Gastrocnemius medialis (tissue), 4 donors: ENCODE measurements around the gene AJUBA. TPM values are rescaled to one million over a fixed set of nuclear protein-coding genes. Genes with fewer than 3 reads are reported as not detected.

Experiments used
- ATAC-seq, 2 donors: fragments of 150-250 bp; one replicate each; pipeline ENCODE4 v1.9.1; 2016
- DNase-seq, 2 donors: peaks; one replicate each; pipeline ENCODE4 v3.0.0-alpha.2; 2019
- H3K27ac ChIP-seq, 4 donors: fragments of 200-600 bp; sonication (generic); 1 replicate in 1 of 4; 2 replicates in 3 of 4; pipeline ENCODE4 v1.5.1; 2016 to 2018; ENCODE audit warnings: mild to moderate bottlenecking in 2 of 4, moderate library complexity in 1 of 4
- H3K27me3 ChIP-seq, 3 donors: fragments of 200-600 bp; sonication (generic) in 2 of 3; 1 replicate in 1 of 3; 2 replicates in 2 of 3; pipeline versions ENCODE4 v1.5.1 to v1.6.0; 2016 to 2019; ENCODE audit warnings: mild to moderate bottlenecking in 1 of 3, moderate library complexity in 1 of 3
- H3K36me3 ChIP-seq, 2 donors: fragments of 200-600 bp; sonication (generic) in 1 of 2; one replicate each; pipeline ENCODE4 v1.5.1; 2017 to 2018
- H3K4me1 ChIP-seq, 2 donors: fragments of 200-600 bp; sonication (generic) in 1 of 2; one replicate each; pipeline ENCODE4 v1.5.1; 2016 to 2017; ENCODE audit warnings: mild to moderate bottlenecking in 2 of 2
- H3K4me3 ChIP-seq, 4 donors: fragments of 200-600 bp; sonication (generic) in 3 of 4; 1 replicate in 1 of 4; 2 replicates in 3 of 4; pipeline ENCODE4 v1.5.1; 2016 to 2019; ENCODE audit warnings: mild to moderate bottlenecking in 2 of 4
- H3K9me3 ChIP-seq, 3 donors: fragments of 200-600 bp; sonication (generic) in 2 of 3; 1 replicate in 1 of 3; 2 replicates in 2 of 3; pipeline ENCODE4 v1.5.1; 2016 to 2019
- CTCF ChIP-seq, 5 experiments: fragments of 450-650 bp in 3 of 5; fragments of 200-600 bp in 2 of 5; sonication (generic) in 2 of 5; IDR thresholded peaks in 4 of 5; conservative IDR thresholded peaks in 1 of 5; 1 replicate in 4 of 5; 2 replicates in 1 of 5; pipeline ENCODE4 v1.5.1; 2016 to 2019; ENCODE audit warnings: antibody characterized with exemption in 5 of 5, mild to moderate bottlenecking in 3 of 5, moderate library complexity in 3 of 5
- POLR2A ChIP-seq, 2 donors: fragments of 450-650 bp; IDR thresholded peaks; one replicate each; pipeline ENCODE4 v1.6.1; 2017; ENCODE audit warnings: antibody characterized with exemption in 2 of 2, mild to moderate bottlenecking in 2 of 2, moderate library complexity in 2 of 2
- in situ Hi-C, 4 donors: fragments of 200-750 bp; cut with MboI; loops; one replicate each; pipeline versions ENCODE4 v1.15.0 to v1.8.0; 2017; ENCODE audit warnings: low sequenced_read_pairs in 4 of 4
- intact Hi-C: fragments of 100-400 bp; cut with DNase I; formaldehyde crosslinking; loops from one replicate; pipeline ENCODE4 v1.15.1; 2023; ENCODE audit warnings: low total_unique reads
- total RNA-seq, 4 donors: library from RNA; depleted of rRNA; stranded (reverse); fragments of >200 nt; gene quantifications; one replicate each; pipeline versions ENCODE4 v1.1.0 to v1.2.3, GENCODE V29; 2016

The AJUBA gene
- total RNA-seq, 4 donors from 2014 or later: 0.46 to 5.0 (median 1.9) TPM

GRCh38 chr14:23024612-23025075 lies 42.3 kb upstream of the AJUBA start:
- H3K27ac ChIP-seq: no peak overlapping the region
- TF ChIP-seq POLR2A (IDR thresholded peaks at IDR 0.05) (no peak), CTCF (IDR thresholded peaks at IDR 0.05 in 4 of 5, conservative IDR thresholded peaks at IDR 0.05 in 1 of 5) (no peak)
- peaks cover 5 to 11% of the 10 kb centered on the region in 2 donors for H3K4me1 ChIP-seq
- DNase-seq: no peak
- H3K27me3 ChIP-seq: no peaks in the 10 kb centered on the region
- H3K9me3 ChIP-seq: no peaks in the 10 kb centered on the region
- no peak overlapping the region for H3K4me3 ChIP-seq
- in situ Hi-C loops: no loop called here
- peaks cover 0 to 57% of the 10 kb centered on the region in 2 donors for H3K36me3 ChIP-seq
- no peak for ATAC-seq
- intact Hi-C loops: no loop called here

- peaks cover 5 to 7% of the 10 kb centered on the region in 2 donors for H3K4me1 ChIP-seq
- no peaks in the 10 kb centered on the region for H3K9me3 ChIP-seq
- intact Hi-C loops: no loop called here
- ATAC-seq (no peak), DNase-seq (no peak)
- H3K4me3 ChIP-seq: no peak overlapping the region
- H3K27me3 ChIP-seq: no peaks in the 10 kb centered on the region
- TF ChIP-seq POLR2A (IDR thresholded peaks at IDR 0.05) (no peak), CTCF (IDR thresholded peaks at IDR 0.05 in 4 of 5, conservative IDR thresholded peaks at IDR 0.05 in 1 of 5) (no peak)
- in situ Hi-C loops: no loop called here
- peaks cover 0 to 48% of the 10 kb centered on the region in 2 donors for H3K36me3 ChIP-seq
- no peak overlapping the region for H3K27ac ChIP-seq
Observed at GRCh38 chr14:23023795-23024152, 41.4 kb upstream of the AJUBA start.

- no peak overlapping the region for H3K4me3 ChIP-seq
- no peak for ATAC-seq
- in situ Hi-C loops: no loop called here
- TF ChIP-seq CTCF (IDR thresholded peaks at IDR 0.05 in 4 of 5, conservative IDR thresholded peaks at IDR 0.05 in 1 of 5): no peak
- no peak for TF ChIP-seq POLR2A (IDR thresholded peaks at IDR 0.05)
- no peak for DNase-seq
- peaks cover 0 to 42% of the 10 kb centered on the region in 2 donors for H3K36me3 ChIP-seq
- H3K9me3 ChIP-seq: no peaks in the 10 kb centered on the region
- H3K27me3 ChIP-seq: no peaks in the 10 kb centered on the region
- H3K4me1 ChIP-seq: peaks cover 3 to 5% of the 10 kb centered on the region in 2 donors
- no peak overlapping the region for H3K27ac ChIP-seq
- intact Hi-C loops: no loop called here
Observed at GRCh38 chr14:23023022-23023794, 40.9 kb upstream of the AJUBA start.

- H3K36me3 ChIP-seq: peaks cover 0 to 30% of the 10 kb centered on the region in 2 donors
- H3K27ac ChIP-seq: no peak overlapping the region
- no peak for DNase-seq
- no peak for ATAC-seq
- no peaks in the 10 kb centered on the region for H3K9me3 ChIP-seq
- no peak for TF ChIP-seq POLR2A (IDR thresholded peaks at IDR 0.05)
- TF ChIP-seq CTCF (IDR thresholded peaks at IDR 0.05 in 4 of 5, conservative IDR thresholded peaks at IDR 0.05 in 1 of 5): no peak
- in situ Hi-C loops (no loop called here), intact Hi-C loops (no loop called here)
- H3K4me3 ChIP-seq: no peak overlapping the region
- H3K27me3 ChIP-seq: no peaks in the 10 kb centered on the region
- H3K4me1 ChIP-seq: peaks cover 0 to 3% of the 10 kb centered on the region in 2 donors
Observed at GRCh38 chr14:23021889-23022442, 39.6 kb upstream of the AJUBA start.
